ENCODE results near the gene ZNF512. TPM values are rescaled to one million over a fixed set of nuclear protein-coding genes. Genes with fewer than 3 reads are reported as not detected.

The ZNF512 gene
- polyA plus RNA-seq, 1 donor (not counting 4 experiments of a cell fraction or from before 2014, with no cell fraction given) = 16.6 TPM

GRCh38 chr2:27667446-27667845 lies 84.6 kb downstream of the ZNF512 start:
- Histone ChIP-seq H3K36me3 (ENCODE audit: control insufficient read depth in 2 of 2, extremely low read depth in 1 of 2, insufficient read depth in 2 of 2, low read length in 2 of 2) (peaks cover 7 to 18% of the 10 kb centered on the region in 2 experiments), H3K9ac (ENCODE audit: control insufficient read depth, extremely low read depth, insufficient read depth, low read length) (no peak overlapping the region), H2AFZ (ENCODE audit: control insufficient read depth, low read length) (no peak overlapping the region), H3K79me2 (ENCODE audit: control insufficient read depth, insufficient read depth, low read length) (peaks cover 29% of the 10 kb centered on the region), H4K20me1 (ENCODE audit: control insufficient read depth, extremely low read depth, insufficient read depth, low read length) (no peaks in the 10 kb centered on the region), H3K27ac (ENCODE audit: control insufficient read depth, insufficient read depth, low read length) (no peak overlapping the region), H3K9me1 (ENCODE audit: control insufficient read depth, extremely low read depth, insufficient read depth, low read length) (no peaks in the 10 kb centered on the region), H3K4me1 (ENCODE audit: control insufficient read depth, extremely low read depth, insufficient read depth, low read length) (peaks cover 16% of the 10 kb centered on the region), H3K9me3 (ENCODE audit: control insufficient read depth, low read depth, low read length) (no peaks in the 10 kb centered on the region), H3K4me3 (ENCODE audit: control insufficient read depth in 2 of 3, extremely low read depth in 1 of 3, insufficient read depth in 2 of 3, low read depth in 1 of 3, low read length in 3 of 3) (no peak overlapping the region), H3K4me2 (ENCODE audit: control insufficient read depth, extremely low read depth, insufficient read depth, low read depth, low read length) (no peak overlapping the region), H3K27me3 (ENCODE audit: control insufficient read depth, extremely low read depth, insufficient read depth, low read length) (no peaks in the 10 kb centered on the region)
- dilution Hi-C loops (cut with MboI; ENCODE audit: extremely low pct_ligation_motif_present, low sequenced_read_pairs) = no loop called here
- DNase-seq (ENCODE audit: low read depth, low spot score) (no peak), FAIRE-seq (no peak)
- TF ChIP-seq EZH2 (IDR thresholded peaks at IDR 0.05; ENCODE audit: low read length) = no peak
- TF ChIP-seq, protein P1, sequence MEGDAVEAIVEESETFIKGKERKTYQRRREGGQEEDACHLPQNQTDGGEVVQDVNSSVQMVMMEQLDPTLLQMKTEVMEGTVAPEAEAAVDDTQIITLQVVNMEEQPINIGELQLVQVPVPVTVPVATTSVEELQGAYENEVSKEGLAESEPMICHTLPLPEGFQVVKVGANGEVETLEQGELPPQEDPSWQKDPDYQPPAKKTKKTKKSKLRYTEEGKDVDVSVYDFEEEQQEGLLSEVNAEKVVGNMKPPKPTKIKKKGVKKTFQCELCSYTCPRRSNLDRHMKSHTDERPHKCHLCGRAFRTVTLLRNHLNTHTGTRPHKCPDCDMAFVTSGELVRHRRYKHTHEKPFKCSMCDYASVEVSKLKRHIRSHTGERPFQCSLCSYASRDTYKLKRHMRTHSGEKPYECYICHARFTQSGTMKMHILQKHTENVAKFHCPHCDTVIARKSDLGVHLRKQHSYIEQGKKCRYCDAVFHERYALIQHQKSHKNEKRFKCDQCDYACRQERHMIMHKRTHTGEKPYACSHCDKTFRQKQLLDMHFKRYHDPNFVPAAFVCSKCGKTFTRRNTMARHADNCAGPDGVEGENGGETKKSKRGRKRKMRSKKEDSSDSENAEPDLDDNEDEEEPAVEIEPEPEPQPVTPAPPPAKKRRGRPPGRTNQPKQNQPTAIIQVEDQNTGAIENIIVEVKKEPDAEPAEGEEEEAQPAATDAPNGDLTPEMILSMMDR (optimal IDR thresholded peaks at IDR 0.05 in 1 of 3, IDR thresholded peaks at IDR 0.05 in 1 of 3, conservative IDR thresholded peaks at IDR 0.05 in 1 of 3; ENCODE audit: extremely low read depth in 1 of 3, insufficient read depth in 2 of 3, low read length in 3 of 3) = no peak

DNA sequence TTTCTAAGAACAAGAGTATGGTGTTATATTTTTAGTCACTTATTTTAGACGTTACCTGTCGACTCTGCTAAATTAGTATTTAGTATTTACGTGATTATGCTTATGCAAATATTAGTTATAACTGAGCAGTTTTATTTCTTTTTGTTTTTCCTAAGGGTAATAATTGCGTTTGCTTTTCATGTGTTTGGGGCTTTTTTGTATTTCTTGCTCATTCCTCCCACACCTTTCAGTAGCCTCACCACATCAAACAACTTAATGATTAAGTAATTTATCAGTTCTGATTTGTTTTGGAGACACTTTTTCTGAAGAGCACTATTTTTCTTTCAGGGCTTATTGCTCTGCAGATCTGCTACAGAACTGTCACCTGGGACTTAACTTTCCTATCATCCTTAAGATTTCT lies 88.4 kb downstream of the ZNF512 start:
- H3K4me2 ChIP-seq (ENCODE audit: control insufficient read depth, extremely low read depth, insufficient read depth, low read depth, low read length) = no peak overlapping the region

More for the DNA sequence above, 88.4 kb downstream of the ZNF512 start:
- Histone ChIP-seq H3K4me3 (ENCODE audit: control insufficient read depth in 2 of 3, extremely low read depth in 1 of 3, insufficient read depth in 2 of 3, low read depth in 1 of 3, low read length in 3 of 3) (no peak overlapping the region), H4K20me1 (ENCODE audit: control insufficient read depth, extremely low read depth, insufficient read depth, low read length) (no peaks in the 10 kb centered on the region), H3K27ac (ENCODE audit: control insufficient read depth, insufficient read depth, low read length) (no peak overlapping the region), H3K9me1 (ENCODE audit: control insufficient read depth, extremely low read depth, insufficient read depth, low read length) (no peaks in the 10 kb centered on the region), H2AFZ (ENCODE audit: control insufficient read depth, low read length) (no peak overlapping the region), H3K4me1 (ENCODE audit: control insufficient read depth, extremely low read depth, insufficient read depth, low read length) (peaks cover 3% of the 10 kb centered on the region), H3K9ac (ENCODE audit: control insufficient read depth, extremely low read depth, insufficient read depth, low read length) (no peak overlapping the region), H3K36me3 (ENCODE audit: control insufficient read depth in 2 of 2, extremely low read depth in 1 of 2, insufficient read depth in 2 of 2, low read length in 2 of 2) (peaks cover 10 to 26% of the 10 kb centered on the region in 2 experiments), H3K27me3 (ENCODE audit: control insufficient read depth, extremely low read depth, insufficient read depth, low read length) (no peaks in the 10 kb centered on the region), H3K9me3 (ENCODE audit: control insufficient read depth, low read depth, low read length) (no peaks in the 10 kb centered on the region), H3K79me2 (ENCODE audit: control insufficient read depth, insufficient read depth, low read length) (no peaks in the 10 kb centered on the region)
- no peak for TF ChIP-seq EZH2 (IDR thresholded peaks at IDR 0.05; ENCODE audit: low read length)
- TF ChIP-seq, protein P1 (optimal IDR thresholded peaks at IDR 0.05 in 1 of 3, IDR thresholded peaks at IDR 0.05 in 1 of 3, conservative IDR thresholded peaks at IDR 0.05 in 1 of 3; ENCODE audit: extremely low read depth in 1 of 3, insufficient read depth in 2 of 3, low read length in 3 of 3) = no peak
- DNase-seq (ENCODE audit: low read depth, low spot score) = no peak
- no peak for FAIRE-seq
- dilution Hi-C loops (cut with MboI; ENCODE audit: extremely low pct_ligation_motif_present, low sequenced_read_pairs) = no loop called here

Small RNA genes lying within 50 kb of the gene (small RNA-seq; reads per million reads assigned to genes)
- gene RF00340 (ENCODE audit: insufficient read length in 3 of 3, low read depth in 3 of 3, low replicate concordance in 1 of 3) = 0 reads per million in 3 experiments

Other genes starting within 250 kb of the ZNF512 start
- gene GTF3C2, start 226.3 kb upstream of the ZNF512 start, polyA plus RNA-seq = 44.7 to 53.4 TPM (median 51.3 TPM) in 3 replicates
- 43.1 to 54.9 TPM (median 54.2 TPM) in 3 replicates for gene EIF2B4, start 212.7 kb upstream of the ZNF512 start, polyA plus RNA-seq
- 79.4 to 101 TPM (median 83.3 TPM) in 3 replicates for gene SNX17, start 212.4 kb upstream of the ZNF512 start, polyA plus RNA-seq
- 8.8 to 14.3 TPM (median 8.9 TPM) in 3 replicates for gene ZNF513, start 202.3 kb upstream of the ZNF512 start, polyA plus RNA-seq
- 31.8 to 86.8 TPM (median 55.5 TPM) in 3 replicates for gene PPM1G, start 173.5 kb upstream of the ZNF512 start, polyA plus RNA-seq
- gene NRBP1, start 154.4 kb upstream of the ZNF512 start, polyA plus RNA-seq = 144 to 157 TPM (median 148 TPM) in 3 replicates
- 8.6 to 22.9 TPM (median 14.7 TPM) in 3 replicates for gene KRTCAP3, start 140.7 kb upstream of the ZNF512 start, polyA plus RNA-seq
- gene IFT172, start 93.3 kb upstream of the ZNF512 start, polyA plus RNA-seq = 10.4 to 14.4 TPM (median 12.7 TPM) in 3 replicates
- gene FNDC4, start 87.8 kb upstream of the ZNF512 start, polyA plus RNA-seq = 6.3 to 13.0 TPM (median 9.9 TPM) in 3 replicates
- 0.18 to 0.30 TPM (median 0.27 TPM) in 3 replicates for gene GCKR, start 86.2 kb upstream of the ZNF512 start, polyA plus RNA-seq
- 0.86 to 1.1 TPM (median 1.1 TPM) in 3 replicates for gene CCDC121, start 46.0 kb downstream of the ZNF512 start, polyA plus RNA-seq
- 77.8 to 103 TPM (median 85.7 TPM) in 3 replicates for gene GPN1, start 46.0 kb downstream of the ZNF512 start, polyA plus RNA-seq
- 30.4 to 39.8 TPM (median 38.5 TPM) in 3 replicates for gene SUPT7L, start 80.6 kb downstream of the ZNF512 start, polyA plus RNA-seq
- 10.3 to 17.0 TPM (median 13.5 TPM) in 3 replicates for gene SLC4A1AP, start 80.8 kb downstream of the ZNF512 start, polyA plus RNA-seq
- 51.9 to 110 TPM (median 94.4 TPM) in 3 replicates for gene MRPL33, start 188.7 kb downstream of the ZNF512 start, polyA plus RNA-seq

Measured in keratinocyte (primary cell).